GM19397 (cell line): ENCODE data around the gene MMUT.
"Not testable (repeated sequence)": the region's sequence is repeated elsewhere in the genome, so short reads cannot be mapped to it uniquely, and the experiment has no call there.

ENCODE experiments used
- ATAC-seq: cut with Tn5 transposase; IDR thresholded peaks from one replicate; pipeline ENCODE4 v1.9.1; 2021; ENCODE audit warnings: mild to moderate bottlenecking, moderate library complexity; ENCODE audit not compliant: unreplicated experiment

Gene MMUT

GRCh38 chr6:49462927-49463611 lies at the start of gene MMUT, which contains the start of gene CENPQ:
TSS of gene MMUT (minus strand) at chr6:49463253. CDS start at chr6:49459466, 3,787 bp downstream.
TSS of gene CENPQ (plus strand) at chr6:49463370. CDS start at chr6:49470177, 6,807 bp downstream.
- peak; percentile 100 for ATAC-seq

DNA sequence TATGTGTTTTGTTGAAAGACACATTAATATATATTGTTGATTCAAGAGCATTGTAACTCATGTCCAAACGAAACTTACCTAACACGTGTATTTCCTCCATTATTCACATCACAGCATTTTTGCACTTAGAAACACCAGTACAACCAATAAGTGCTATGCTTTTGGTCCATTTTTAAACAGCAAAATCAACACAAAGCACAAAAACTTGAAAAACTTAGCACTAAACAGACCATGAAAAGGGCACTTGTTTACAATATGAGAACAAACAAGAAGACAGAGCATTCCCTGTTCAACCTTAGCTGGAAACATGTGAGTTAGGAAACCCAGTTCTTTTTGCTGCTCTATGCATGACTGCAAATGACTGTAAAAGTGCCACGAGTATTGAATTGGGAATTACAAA lies 46.3 kb upstream of the MMUT start:
- ATAC-seq = no peak

GRCh38 chr6:49506569-49507111 lies 43.6 kb upstream of the MMUT start:
- no peak for ATAC-seq

- ATAC-seq = no peak
Measured at GRCh38 chr6:49504666-49505065, 41.6 kb upstream of the MMUT start.

DNA sequence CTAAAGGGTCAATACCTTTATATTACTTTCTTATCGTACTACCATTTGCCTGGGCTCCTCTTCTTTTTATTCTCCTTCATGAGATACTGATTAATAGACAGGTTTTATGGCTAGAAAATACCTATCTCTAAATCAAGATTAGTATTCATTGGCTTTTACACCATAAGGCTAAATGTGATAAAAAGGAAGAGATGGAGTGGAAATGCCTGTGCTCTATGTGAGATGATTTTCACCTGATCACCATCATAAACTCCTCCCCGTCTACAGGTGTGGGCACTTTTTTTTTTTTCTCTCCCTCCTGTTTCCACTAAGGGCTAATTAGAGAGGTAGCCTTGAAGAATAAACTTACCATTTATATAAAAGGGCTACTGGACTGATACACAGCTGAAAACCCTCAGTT lies 36.6 kb upstream of the MMUT start, which contains the start of gene GLYATL3:
TSS of gene GLYATL3 (plus strand) at position 301 of the 400 bp plus-strand sequence. CDS start 12,068 bp downstream, outside the sequence.
- no peak for ATAC-seq

DNA sequence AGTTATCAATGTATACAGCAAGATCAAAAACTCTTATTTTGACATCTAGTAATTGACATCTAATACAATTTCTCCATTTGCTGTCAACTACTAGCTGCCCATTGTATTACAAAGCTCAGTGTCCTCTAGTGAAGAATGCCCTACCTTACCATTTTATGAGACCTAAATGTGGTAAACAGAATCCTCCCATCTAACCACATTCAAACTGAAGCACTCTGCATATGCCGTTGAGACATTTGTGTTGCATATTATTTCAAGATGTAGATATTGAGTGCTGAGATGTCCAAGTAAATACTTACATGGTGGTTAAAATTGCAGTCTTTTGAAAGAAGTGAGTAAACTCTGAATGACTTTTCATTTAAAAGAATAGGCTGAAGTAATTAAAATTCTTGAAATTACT lies 36.1 kb upstream of the MMUT start:
- ATAC-seq = no peak

- ATAC-seq = no peak
Measured at GRCh38 chr6:49497304-49497703, 34.3 kb upstream of the MMUT start.

- ATAC-seq = no peak
Measured at GRCh38 chr6:49490633-49491032, 27.6 kb upstream of the MMUT start.

- not testable (repeated sequence) for ATAC-seq
Measured at GRCh38 chr6:49483380-49483779, 20.3 kb upstream of the MMUT start.

GRCh38 chr6:49481846-49482245 lies 18.8 kb upstream of the MMUT start:
- not testable (repeated sequence) for ATAC-seq

GRCh38 chr6:49479308-49479970 lies 16.4 kb upstream of the MMUT start:
- no peak for ATAC-seq

- ATAC-seq = not testable (repeated sequence)
Measured at GRCh38 chr6:49476564-49476963, 13.5 kb upstream of the MMUT start.

DNA sequence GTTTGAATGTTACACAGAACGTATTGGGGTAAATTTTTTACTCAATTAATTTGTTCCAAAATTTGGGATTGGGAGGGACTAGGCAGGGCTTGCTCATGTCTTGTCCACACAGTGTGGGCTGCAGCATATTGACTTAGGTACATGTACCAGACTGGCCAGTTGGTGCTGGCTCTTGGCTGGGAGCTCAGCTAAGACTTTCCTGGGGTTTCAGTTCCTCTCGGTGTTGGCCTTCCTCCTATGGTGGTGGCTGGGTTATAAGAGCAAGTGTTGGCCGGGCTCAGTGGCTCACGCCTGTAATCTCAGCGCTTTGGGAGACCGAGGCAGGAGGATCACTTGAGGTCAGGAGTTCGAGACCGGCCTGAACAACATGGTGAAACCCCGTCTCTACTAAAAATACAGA lies 5.0 kb upstream of the MMUT start:
- no peak for ATAC-seq

GRCh38 chr6:49464691-49465090 lies 1.6 kb upstream of the MMUT start:
- ATAC-seq = no peak

GRCh38 chr6:49463612-49463967 lies 537 bp upstream of the MMUT start:
- ATAC-seq = no peak

GRCh38 chr6:49462599-49462926 lies 490 bp downstream of the MMUT start:
- peak; percentile 11 for ATAC-seq

GRCh38 chr6:49462071-49462470 lies 982 bp downstream of the MMUT start:
- no peak for ATAC-seq

- no peak for ATAC-seq
Measured at GRCh38 chr6:49457771-49458170, 5.3 kb downstream of the MMUT start.

DNA sequence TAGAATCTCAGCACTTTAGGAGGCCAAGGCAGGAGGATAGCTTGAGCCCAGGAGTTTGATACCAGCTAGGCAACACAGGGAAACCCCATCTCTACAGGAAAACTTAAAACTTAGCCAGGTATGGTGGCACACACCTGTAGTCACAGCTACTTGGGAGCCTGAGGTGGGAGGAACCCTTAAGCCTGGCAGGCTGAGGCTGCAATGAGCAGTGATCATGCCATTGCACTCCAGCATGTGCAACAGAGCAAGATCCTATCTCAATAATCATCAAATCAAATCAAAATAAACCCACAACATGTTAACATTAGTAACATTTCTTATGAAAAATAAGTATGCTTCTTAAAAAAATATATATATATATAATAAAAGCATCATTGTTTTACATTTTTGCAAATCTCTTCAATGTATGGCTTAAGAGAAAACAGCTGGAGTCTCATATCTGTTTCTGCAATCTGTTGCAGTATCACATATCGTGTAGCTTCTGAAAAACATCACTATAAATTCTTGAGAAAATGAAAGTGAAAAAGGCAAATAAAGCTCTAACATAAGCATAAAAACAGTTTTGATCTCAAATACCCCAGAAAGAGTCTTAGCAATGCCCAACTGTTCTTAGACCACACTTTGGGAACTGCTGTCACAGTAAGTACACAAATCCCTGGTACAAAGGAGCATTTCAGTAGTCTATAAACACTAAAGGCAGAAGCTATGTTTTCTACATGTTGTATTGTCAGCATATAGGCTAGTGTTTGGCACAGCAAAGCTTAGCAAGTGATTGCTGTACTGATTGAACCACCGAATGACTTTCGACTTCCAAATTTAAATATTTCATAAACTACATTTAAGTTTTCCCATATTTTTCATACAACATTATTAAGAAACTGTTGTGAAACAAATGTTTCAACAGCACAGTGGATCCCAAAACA lies 8.0 kb downstream of the MMUT start:
- ATAC-seq = peak; percentile 71

DNA sequence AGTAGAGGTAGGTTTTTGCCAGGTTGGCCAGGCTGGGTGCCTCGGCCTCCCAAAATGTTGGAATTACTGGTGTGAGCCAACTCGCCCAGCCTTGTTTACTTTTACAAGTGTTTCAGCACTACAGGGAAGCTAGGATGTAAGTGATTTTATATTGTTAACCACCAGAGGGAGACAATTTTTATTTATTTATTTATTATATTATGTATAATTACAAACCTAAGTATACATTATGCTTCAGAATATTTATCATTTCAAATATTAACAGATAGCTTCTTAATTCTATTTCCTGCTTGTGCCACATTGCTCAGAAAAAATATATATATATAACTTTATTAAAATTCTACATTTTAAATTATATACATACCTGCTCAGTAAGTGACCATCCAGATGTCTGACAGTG lies 9.8 kb downstream of the MMUT start:
- ATAC-seq = no peak

GRCh38 chr6:49430866-49431265 lies 32.2 kb downstream of the MMUT start:
- ATAC-seq = no peak
